GM23248 (cell line): ENCODE results near the gene GUCA2B.

ENCODE experiments used
- EZH2 ChIP-seq: fragments of 200-600 bp; sonication (generic); IDR thresholded peaks from 2 replicates; pipeline ENCODE4 v1.6.1; 2018; ENCODE audit warnings: antibody characterized with exemption, mild to moderate bottlenecking; ENCODE audit not compliant: insufficient read depth, poor library complexity, severe bottlenecking
- EZH2phosphoT487 ChIP-seq: fragments of 200-600 bp; sonication (generic); IDR thresholded peaks from 2 replicates; pipeline ENCODE4 v1.6.1; 2018; ENCODE audit warnings: antibody characterized with exemption, moderate library complexity, mild to moderate bottlenecking, low read depth; ENCODE audit not compliant: insufficient read depth

DNA sequence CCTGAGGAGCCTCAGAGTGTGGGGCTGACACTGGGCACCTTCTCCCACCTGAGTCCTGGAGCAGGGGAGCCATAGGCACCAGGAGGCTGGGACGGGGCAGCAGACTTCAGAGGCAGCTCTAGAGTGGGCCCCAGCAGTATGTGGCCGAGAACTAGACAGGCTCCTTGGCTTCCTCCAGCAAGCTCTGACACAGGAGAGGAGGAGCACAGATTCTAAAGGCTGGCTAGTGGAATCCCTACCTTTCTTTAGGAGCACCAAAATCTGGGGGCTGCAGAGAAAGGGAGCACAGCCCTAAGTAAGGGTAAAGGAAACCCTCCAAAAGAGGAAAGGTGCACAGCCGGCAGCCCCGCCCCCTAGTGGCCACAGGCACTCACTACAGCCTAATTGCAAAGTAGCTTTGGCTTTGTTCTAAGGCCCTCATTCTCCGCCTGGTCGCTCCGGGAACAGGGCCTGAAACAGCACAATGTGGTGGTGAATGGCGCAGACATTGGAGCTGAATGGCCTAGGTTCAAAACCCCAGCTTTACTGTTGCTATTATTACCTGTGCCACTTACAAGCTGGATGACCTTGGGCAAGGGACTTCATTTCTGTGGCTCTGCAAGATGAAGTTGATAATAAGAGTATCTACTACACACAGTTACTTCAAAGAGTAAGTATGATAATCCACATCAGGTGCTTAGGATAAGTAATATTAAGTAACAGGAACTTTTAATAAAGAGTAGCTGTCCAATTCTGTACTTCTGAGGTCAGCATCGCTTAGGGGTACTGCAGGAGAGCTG, 20.1 kb downstream of the GUCA2B start:
- TF ChIP-seq EZH2 (no peak), EZH2phosphoT487 (no peak)
